HG03565 (cell line): Measurements from ENCODE around the gene GPR32.
"Not testable (repeated sequence)": the region's sequence is repeated elsewhere in the genome, so short reads cannot be mapped to it uniquely, and the experiment has no call there.

Source experiments
- ATAC-seq: cut with Tn5 transposase; IDR thresholded peaks from one replicate; pipeline ENCODE4 v1.9.1; 2021; ENCODE audit warnings: mild to moderate bottlenecking, moderate library complexity; ENCODE audit not compliant: unreplicated experiment

Gene GPR32

GRCh38 chr19:50779504-50780457 is 9.5 kb downstream of the GPR32 start:
- no peak for ATAC-seq

GRCh38 chr19:50780753-50781435 is 10.6 kb downstream of the GPR32 start:
- ATAC-seq = no peak

GRCh38 chr19:50783848-50784152 is 13.5 kb downstream of the GPR32 start:
- not testable (repeated sequence) for ATAC-seq

DNA sequence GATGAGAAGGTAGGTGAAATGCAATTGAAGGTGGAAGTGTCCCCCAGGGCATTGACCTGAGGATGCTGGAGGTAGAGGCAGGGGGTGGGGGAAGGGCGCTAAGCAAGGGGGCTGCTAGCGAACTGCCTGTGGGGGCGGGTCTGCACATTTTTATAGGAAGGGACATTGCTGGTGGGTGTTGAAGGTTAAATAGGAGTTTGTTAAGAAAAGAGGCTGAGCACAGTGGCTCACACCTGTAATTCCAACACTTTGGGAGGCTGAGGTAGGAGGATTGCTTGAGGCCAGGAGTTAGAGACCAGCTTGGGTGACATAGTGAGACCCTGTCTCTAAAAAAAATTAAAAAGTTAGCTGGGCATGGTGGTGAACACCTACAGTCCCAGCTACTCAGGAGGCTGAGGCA is 14.4 kb downstream of the GPR32 start:
- no peak for ATAC-seq

GRCh38 chr19:50785329-50785728 is 15.1 kb downstream of the GPR32 start:
- no peak for ATAC-seq

DNA sequence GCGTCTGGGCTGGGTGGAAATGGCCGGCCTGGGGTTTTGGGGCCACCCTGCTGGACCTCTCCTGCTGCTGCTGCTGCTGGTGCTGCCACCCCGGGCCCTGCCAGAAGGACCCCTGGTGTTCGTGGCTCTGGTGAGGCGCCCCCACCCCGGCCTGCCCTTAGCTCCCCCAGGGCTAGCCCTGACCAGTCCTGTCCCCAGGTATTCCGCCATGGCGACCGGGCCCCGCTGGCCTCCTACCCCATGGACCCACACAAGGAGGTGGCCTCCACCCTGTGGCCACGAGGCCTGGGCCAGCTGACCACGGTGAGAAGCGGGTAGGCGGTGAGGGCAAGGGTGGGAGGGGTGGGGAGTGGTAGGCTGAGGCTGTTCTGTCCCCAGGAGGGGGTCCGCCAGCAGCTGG is 20.1 kb downstream of the GPR32 start, which contains the start of gene ACP4:
Gene ACP4 (plus strand): TSS at position 20 of the 400 bp plus-strand sequence. CDS start 0 bp downstream, at position 20.
- ATAC-seq = no peak

DNA sequence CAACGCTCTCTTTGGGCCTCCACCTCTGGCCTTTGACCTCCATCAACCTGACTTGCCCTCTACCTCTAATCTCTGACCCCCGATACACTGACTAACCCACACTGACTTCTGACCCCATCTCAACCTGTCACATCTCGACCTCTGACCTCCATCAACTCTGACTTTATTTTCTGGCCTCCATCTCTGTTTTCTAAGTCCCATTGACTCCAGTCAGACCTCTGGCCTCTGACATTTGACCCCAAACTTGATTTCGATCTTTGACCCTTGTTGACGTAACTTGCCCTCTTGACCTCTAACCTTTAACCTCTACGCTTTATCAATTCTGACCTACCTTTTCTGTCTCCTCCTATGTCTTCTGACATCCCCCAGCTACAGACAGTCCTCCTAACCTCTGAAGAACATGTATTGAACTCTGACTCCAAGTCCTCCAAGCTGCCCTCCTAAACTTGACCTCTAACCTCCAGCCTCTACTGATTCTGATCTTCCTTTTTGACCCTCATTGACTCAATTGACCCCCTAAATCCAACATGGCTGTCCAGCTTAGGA is 20.7 kb downstream of the GPR32 start:
- ATAC-seq = no peak

DNA sequence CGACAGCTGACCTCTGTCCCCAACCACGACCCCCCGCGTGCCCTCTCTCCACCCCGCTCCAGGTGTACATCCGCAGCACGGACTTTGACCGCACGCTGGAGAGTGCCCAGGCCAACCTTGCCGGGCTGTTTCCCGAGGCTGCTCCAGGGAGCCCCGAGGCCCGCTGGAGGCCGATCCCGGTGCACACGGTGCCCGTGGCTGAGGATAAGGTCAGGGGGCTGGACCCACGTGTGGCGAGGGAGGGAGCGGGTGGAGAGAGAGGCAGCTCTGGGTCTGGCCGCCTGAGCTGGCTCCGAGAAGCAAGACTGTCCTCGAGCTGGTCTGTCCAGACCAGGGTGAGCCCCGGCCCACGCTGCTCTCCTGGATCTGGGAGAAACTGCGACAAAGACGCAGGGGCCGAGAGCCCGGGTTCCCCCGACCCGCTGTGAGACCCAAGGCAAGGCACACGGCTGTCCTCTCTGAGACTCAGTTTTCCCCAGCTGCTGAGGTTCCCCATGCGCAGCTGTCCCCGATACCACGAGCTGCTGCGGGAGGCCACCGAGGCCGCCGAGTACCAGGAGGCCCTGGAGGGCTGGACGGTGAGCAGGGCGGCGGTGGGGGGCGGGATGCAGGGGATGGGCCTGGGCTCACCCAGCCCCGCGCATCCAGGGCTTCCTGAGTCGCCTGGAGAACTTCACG is 21.5 kb downstream of the GPR32 start:
- no peak for ATAC-seq

- ATAC-seq = no peak
Measured at GRCh38 chr19:50792272-50793250, 22.3 kb downstream of the GPR32 start.

GRCh38 chr19:50793558-50794065 is 23.3 kb downstream of the GPR32 start:
- no peak for ATAC-seq

- ATAC-seq = no peak
Measured at GRCh38 chr19:50794074-50794875, 24.0 kb downstream of the GPR32 start.

DNA sequence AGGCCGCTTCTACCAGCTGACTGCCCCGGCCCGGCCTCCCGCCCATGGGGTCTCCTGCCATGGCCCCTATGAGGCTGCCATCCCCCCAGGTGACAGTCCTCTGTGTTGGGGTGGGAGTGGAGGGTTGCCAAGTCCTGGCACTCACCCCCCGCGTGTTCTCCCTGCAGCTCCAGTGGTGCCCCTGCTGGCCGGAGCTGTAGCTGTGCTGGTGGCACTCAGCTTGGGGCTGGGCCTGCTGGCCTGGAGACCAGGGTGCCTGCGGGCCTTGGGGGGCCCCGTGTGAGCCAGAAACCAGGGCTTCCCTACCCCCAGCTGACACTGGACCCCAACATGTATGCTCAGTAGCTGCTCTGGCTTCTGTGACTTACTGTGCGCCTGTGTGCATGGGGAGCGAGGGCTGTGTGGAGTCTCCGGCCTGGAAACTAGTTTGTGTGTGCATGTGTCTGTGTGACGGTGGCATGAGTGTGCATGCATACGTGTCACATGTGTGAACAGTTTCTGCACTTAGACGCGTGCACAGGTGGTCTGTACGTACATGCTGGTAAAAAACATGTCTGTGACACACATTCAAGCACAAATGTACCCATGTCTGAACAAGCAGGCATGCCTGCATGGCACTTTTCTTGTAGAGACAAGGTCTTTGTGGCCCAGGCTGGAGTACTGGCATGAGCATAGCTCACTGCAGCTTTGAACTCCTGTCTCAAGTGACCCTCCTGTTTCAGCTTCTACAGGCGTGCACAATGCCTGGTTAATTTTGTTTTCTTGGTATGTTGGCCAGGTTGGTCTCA is 24.8 kb downstream of the GPR32 start:
- no peak for ATAC-seq

GRCh38 chr19:50795664-50796073 is 25.4 kb downstream of the GPR32 start:
- ATAC-seq = no peak

GRCh38 chr19:50796128-50796633 is 25.9 kb downstream of the GPR32 start:
- ATAC-seq = no peak

- ATAC-seq = no peak
Measured at GRCh38 chr19:50796634-50797428, 26.6 kb downstream of the GPR32 start.

DNA sequence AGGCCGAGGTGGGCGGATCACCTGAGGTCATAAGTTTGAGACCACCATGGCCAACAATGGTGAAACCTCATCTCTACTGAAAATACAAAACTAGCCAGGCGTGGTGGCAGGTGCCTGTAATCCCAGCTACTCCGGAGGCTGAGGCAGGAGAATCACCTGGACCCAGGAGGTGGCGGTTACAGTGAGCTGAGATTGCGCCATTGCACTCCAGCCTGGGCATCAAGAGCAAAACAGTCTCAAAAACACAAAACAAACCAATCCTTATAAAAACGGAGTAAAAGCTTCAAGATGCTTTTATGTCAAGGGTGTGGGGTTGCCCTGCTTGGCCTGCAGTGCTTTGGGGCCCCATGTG is 27.1 kb downstream of the GPR32 start:
- ATAC-seq = no peak
